ENCODE data around the gene SPG7.

The SPG7 gene

GRCh38 chr16:89561142-89561883 is 53.1 kb downstream of the SPG7 start:
- TF ChIP-seq TCF12 (IDR thresholded peaks at IDR 0.05; ENCODE audit: low read depth): no peak
- TF ChIP-seq RAD21 (IDR thresholded peaks at IDR 0.05; ENCODE audit: low read depth): no peak
- TF ChIP-seq EGR1 (IDR thresholded peaks at IDR 0.05): no peak
- TF ChIP-seq NFIC (IDR thresholded peaks at IDR 0.05): no peak
- TF ChIP-seq, protein P1, sequence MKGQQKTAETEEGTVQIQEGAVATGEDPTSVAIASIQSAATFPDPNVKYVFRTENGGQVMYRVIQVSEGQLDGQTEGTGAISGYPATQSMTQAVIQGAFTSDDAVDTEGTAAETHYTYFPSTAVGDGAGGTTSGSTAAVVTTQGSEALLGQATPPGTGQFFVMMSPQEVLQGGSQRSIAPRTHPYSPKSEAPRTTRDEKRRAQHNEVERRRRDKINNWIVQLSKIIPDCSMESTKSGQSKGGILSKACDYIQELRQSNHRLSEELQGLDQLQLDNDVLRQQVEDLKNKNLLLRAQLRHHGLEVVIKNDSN (IDR thresholded peaks at IDR 0.05): no peak
- no peak for TF ChIP-seq CEBPB (IDR thresholded peaks at IDR 0.05)
- no peak for TF ChIP-seq EP300 (IDR thresholded peaks at IDR 0.05; ENCODE audit: borderline replicate concordance)
- TF ChIP-seq TEAD4 (IDR thresholded peaks at IDR 0.05): no peak
- no peak for TF ChIP-seq YY1 (IDR thresholded peaks at IDR 0.05; ENCODE audit: low read depth)
- TF ChIP-seq ZBTB7A (IDR thresholded peaks at IDR 0.05; ENCODE audit: low read depth): no peak
- TF ChIP-seq CREB1 (IDR thresholded peaks at IDR 0.05; ENCODE audit: low read depth): no peak
- no peak for TF ChIP-seq REST (IDR thresholded peaks at IDR 0.05; ENCODE audit: low read depth)
- TF ChIP-seq FOXM1 (IDR thresholded peaks at IDR 0.05; ENCODE audit: borderline replicate concordance, low read depth): no peak
- no peak for TF ChIP-seq MAX (IDR thresholded peaks at IDR 0.05)
- no peak for TF ChIP-seq TAF1 (IDR thresholded peaks at IDR 0.05; ENCODE audit: low read depth)

DNA sequence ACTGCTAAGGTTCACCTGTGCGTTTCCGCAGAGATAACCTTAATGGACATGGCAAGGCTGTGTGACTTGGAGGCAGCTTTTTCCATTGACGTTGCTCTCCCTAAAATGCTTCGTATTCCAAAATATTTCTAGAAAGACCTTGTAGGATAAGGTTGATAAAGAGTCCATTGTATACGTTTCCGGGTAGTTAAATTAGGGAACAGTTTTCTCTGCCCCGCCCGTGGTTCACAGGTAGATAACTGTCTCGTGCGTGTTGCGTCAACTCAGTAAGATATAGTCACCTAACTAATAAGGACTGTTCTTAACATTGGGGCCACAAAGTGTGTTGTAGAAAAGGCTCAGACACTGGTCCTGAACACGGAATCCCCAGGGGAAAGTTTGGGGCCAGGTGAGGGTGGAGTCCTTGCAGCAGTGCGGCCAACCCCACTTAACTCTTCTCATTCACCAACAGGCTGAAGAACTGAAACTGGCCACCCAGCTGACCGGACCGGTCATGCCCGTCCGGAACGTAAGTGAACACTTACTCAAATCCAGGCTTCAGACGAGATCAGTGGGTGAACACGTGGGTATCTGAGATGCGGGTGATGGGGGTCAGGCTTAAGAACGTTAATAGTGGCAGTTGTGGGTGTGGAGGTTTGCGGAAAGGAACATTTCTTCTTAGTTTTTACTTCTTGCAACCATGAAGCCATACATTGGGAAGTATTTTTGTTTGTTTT is 53.8 kb downstream of the SPG7 start:
- TF ChIP-seq YY1 (IDR thresholded peaks at IDR 0.05; ENCODE audit: low read depth) (no peak), REST (IDR thresholded peaks at IDR 0.05; ENCODE audit: low read depth) (no peak), FOXM1 (IDR thresholded peaks at IDR 0.05; ENCODE audit: borderline replicate concordance, low read depth) (no peak), EGR1 (IDR thresholded peaks at IDR 0.05) (no peak), RAD21 (IDR thresholded peaks at IDR 0.05; ENCODE audit: low read depth) (no peak), EP300 (IDR thresholded peaks at IDR 0.05; ENCODE audit: borderline replicate concordance) (no peak), ZBTB7A (IDR thresholded peaks at IDR 0.05; ENCODE audit: low read depth) (no peak), CREB1 (IDR thresholded peaks at IDR 0.05; ENCODE audit: low read depth) (no peak), TCF12 (IDR thresholded peaks at IDR 0.05; ENCODE audit: low read depth) (no peak), MAX (IDR thresholded peaks at IDR 0.05) (no peak), NFIC (IDR thresholded peaks at IDR 0.05) (no peak), CEBPB (IDR thresholded peaks at IDR 0.05) (no peak), TAF1 (IDR thresholded peaks at IDR 0.05; ENCODE audit: low read depth) (no peak)
- TF ChIP-seq, protein P1 (IDR thresholded peaks at IDR 0.05): no peak

DNA sequence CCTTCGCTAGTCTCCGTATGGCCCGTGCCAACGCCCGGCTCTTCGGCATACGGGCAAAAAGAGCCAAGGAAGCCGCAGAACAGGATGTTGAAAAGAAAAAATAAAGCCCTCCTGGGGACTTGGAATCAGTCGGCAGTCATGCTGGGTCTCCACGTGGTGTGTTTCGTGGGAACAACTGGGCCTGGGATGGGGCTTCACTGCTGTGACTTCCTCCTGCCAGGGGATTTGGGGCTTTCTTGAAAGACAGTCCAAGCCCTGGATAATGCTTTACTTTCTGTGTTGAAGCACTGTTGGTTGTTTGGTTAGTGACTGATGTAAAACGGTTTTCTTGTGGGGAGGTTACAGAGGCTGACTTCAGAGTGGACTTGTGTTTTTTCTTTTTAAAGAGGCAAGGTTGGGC is 54.7 kb downstream of the SPG7 start:
- no peak for TF ChIP-seq CREB1 (IDR thresholded peaks at IDR 0.05; ENCODE audit: low read depth)
- TF ChIP-seq TCF12 (IDR thresholded peaks at IDR 0.05; ENCODE audit: low read depth): no peak
- TF ChIP-seq YY1 (IDR thresholded peaks at IDR 0.05; ENCODE audit: low read depth): no peak
- TF ChIP-seq CEBPB (IDR thresholded peaks at IDR 0.05): no peak
- no peak for TF ChIP-seq REST (IDR thresholded peaks at IDR 0.05; ENCODE audit: low read depth)
- TF ChIP-seq RAD21 (IDR thresholded peaks at IDR 0.05; ENCODE audit: low read depth): no peak
- no peak for TF ChIP-seq MAX (IDR thresholded peaks at IDR 0.05)
- no peak for TF ChIP-seq TEAD4 (IDR thresholded peaks at IDR 0.05)
- no peak for TF ChIP-seq NFIC (IDR thresholded peaks at IDR 0.05)
- no peak for TF ChIP-seq TAF1 (IDR thresholded peaks at IDR 0.05; ENCODE audit: low read depth)
- no peak for TF ChIP-seq ZBTB7A (IDR thresholded peaks at IDR 0.05; ENCODE audit: low read depth)
- no peak for TF ChIP-seq EP300 (IDR thresholded peaks at IDR 0.05; ENCODE audit: borderline replicate concordance)
- TF ChIP-seq EGR1 (IDR thresholded peaks at IDR 0.05): no peak
- TF ChIP-seq, protein P1 (IDR thresholded peaks at IDR 0.05): no peak
- TF ChIP-seq FOXM1 (IDR thresholded peaks at IDR 0.05; ENCODE audit: borderline replicate concordance, low read depth): no peak

All from Ishikawa (cell line).